GM19193 (cell line): ENCODE results near the gene TUBA4B.

ENCODE experiments used
- POLR2A ChIP-seq: IDR thresholded peaks from 4 replicates; pipeline ENCODE4 v1.6.1; 2011; ENCODE audit not compliant: insufficient read depth, insufficient read length; ENCODE audit errors: extremely low read depth

TUBA4B gene

DNA sequence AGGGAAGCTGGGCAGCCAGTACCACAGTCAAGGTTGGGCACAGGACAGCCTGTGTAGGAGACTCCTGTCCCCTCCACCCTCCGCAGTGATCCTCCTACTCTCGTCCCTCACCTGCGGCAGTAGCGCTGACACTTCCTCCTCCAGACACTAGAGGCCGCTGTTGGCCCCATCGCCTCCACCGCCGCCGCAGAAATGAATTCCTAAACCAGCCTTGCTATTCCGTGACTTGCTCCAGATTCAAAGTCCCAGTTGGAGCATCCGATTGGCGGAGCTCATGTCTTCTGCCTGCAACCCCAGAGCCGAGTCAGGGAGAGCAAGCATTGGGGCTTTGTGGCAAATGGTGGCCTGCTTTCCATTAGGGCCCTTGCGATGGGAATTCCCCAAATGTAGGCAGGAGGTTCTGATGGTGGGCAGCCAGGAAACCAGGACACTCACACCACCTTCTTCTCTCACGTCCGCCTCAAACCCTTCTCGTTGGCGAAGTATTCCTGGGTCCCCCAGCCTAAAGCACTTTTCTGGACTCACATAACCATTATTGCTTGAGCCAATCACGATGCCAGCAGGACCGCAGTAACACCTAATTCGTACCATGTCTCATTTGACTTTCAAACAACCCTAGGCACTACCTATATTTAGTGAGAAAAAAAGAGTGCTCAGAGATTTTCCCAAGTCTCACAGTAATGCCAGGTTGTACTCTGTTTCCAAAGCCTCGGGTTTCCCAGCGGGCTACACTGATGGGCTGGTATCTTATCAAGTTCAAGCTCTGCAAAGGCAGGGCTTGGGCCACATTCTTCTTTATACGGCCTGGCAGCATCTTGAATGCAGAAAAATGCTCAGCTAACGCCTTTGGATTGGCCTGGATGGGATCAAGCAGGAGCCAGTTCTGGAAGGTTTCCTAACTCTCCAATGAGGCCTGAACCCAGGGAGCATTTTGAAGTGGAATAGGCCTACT is 24.9 kb downstream of the TUBA4B start:
- TF ChIP-seq POLR2A = no peak

DNA sequence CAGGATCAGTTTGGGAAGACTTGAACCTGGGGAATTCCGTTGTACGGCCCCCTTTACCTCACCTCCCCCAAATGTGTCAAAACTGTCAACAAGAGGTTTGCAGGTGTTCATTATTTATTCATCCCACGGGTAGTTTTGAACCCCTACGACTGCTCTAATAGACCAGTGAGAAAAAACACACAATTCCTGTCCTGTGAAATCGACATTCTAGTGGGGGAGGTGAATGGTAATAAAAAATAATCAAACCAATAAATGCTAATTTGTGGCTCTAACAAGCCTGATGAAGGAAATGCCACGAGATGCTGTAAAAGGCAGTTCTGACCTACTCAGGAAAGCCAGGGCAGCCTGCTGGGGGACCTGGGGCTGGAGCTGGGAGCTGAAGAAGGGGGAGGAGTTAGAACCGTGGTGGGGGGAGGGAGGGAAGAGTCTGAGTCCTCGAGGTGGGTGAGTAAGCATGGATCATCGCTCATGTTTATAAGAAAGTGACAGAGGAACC is 25.7 kb downstream of the TUBA4B start:
- no peak for TF ChIP-seq POLR2A

DNA sequence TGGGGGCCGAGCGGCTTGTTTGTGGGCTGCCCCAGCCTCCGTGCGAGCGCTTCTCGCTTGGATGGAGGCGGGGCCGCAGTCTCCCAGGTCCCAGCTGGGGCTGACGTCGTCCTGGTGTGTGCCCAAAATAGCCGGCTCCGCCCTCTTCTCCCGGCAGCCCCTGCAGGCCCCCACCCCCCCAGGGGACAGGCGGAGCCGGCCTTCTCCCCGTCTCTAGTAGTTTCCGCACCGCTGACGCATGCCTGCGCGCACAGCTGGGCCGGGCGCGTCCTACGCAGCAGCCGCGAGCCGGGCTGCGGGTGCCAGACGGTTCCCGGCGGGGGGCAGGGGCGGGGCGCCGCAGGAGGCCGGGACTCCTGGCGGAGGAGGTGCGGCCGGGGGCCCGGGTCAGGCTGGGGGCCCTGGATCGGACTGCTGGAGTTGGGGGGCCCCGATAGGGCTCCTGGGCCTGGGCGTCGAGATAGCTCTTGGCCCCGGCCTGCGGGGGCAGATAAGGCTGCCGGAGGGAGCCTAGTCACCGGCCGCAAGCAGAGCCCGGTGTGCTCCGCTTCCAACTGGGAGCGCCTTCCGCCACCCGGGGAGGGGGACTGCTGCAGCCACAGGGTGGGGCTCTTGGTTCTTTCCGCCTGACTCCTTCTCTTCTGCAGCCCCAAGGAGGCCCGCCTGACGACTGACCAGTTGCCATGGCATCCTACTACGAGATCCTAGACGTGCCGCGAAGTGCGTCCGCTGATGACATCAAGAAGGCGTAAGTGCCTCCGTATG is 26.3 kb downstream of the TUBA4B start, which contains the start of gene DNAJB2:
Gene DNAJB2 (plus strand): TSS at position 216 of the 765 bp plus-strand sequence. CDS start 468 bp downstream, at position 684.
- TF ChIP-seq POLR2A = peak; percentile 86

DNA sequence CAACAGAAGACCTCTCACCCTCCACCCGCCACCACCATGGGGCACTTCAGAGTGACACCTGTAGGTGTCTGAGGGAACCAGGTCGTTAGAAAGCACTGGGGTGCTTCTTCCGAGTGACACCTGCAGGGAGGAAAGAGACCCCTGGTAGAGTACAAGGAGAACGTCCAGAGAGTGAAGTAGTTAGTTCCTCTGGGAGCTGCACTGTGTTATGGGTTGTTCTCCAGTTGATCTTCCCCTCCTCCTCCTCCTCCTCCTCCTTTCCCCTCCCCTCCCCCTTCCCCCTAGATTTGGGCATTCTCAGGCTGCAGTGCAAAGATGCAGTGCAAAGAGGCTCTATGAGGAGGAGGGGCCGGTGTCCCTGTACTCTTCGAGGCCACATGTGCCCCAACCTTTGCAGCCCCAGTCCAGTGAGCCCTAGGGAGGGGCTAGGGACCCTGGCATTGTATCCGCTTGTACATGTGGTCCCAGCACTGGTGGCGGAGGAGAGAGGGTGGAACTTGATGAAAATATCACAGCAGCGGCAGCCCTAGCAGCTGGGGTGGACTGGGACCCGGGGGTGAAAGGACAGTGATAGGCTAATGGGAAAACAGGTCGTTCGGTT is 27.0 kb downstream of the TUBA4B start:
- no peak for TF ChIP-seq POLR2A

DNA sequence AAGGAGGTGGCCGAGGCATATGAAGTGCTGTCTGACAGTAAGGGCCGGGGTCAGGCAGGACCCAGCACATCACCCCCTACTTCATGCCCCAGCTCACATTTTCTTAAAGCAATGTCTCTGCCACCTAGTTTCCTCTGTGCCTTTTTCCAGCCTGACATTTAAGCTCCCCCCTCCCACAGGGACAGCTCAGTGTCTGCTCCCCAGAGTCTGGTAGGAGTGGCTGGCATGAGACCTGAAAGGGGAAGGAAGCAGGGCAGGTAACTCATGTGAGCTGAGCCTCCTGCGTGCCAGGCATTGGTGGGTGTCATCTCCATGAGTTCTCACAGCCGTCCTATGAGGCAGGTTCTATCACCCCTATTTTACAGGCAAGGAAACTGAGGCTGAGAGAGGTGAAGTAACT is 27.6 kb downstream of the TUBA4B start:
- TF ChIP-seq POLR2A = no peak

DNA sequence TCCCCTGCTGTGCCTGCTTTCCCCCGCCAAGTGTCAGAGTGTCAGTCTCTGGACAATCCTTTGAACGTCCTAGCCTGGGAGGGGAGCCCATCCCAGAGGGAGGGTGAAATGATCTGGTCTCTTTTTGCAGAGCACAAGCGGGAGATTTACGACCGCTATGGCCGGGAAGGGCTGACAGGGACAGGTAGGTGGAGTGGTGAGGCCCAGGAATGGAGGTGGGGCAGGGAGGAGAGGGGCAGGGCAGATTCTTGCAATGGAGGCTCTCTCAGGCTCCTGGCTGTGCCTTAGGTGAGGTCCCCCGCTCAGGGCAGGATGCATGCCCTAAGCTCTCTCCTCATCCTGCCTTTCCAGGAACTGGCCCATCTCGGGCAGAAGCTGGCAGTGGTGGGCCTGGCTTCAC is 28.5 kb downstream of the TUBA4B start:
- no peak for TF ChIP-seq POLR2A

DNA sequence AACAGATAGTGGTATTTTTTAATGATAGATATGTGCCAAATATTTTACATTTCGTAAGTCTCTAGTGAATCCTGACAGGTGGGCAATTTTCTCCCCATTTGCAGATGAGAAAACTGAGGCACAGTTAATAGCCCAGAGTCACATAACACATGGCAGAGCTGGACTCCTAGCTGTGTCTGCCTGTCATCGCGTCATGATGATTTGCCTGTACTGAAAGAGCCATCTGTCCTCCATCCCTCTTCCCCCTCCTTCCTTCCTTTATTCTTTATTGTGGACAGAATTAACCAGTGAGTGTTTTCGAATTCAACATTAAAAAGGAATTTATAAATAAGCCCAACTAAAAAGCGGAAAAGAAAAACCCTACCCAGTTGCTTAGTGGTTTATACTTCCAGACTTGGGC is 29.3 kb downstream of the TUBA4B start:
- TF ChIP-seq POLR2A = no peak

DNA sequence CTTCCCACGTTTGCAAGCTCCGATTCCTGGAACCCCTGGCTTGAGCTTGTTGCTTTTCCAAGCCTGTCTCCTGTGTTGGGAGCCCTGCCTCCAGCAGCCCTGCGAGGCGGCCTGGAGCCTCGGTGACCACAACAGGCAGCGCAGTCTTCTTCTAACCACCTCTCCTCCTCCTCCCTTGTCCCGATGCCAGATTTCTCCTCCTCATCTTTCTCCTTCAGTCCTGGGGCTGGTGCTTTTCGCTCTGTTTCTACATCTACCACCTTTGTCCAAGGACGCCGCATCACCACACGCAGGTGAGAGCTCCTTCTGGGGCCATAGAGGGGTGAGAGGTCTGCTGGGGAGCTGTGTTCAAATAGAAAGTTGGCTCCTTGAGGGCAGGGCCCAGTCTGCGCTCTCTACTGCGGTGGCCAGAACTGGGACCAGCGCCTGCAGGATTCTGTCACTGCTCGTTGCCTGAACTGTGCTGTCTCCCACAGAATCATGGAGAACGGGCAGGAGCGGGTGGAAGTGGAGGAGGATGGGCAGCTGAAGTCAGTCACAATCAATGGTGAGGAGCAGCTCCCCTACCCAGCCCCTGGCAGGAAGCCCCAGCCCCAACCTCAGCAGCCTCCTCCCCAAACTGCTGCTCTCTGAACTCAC is 30.0 kb downstream of the TUBA4B start:
- TF ChIP-seq POLR2A = no peak

DNA sequence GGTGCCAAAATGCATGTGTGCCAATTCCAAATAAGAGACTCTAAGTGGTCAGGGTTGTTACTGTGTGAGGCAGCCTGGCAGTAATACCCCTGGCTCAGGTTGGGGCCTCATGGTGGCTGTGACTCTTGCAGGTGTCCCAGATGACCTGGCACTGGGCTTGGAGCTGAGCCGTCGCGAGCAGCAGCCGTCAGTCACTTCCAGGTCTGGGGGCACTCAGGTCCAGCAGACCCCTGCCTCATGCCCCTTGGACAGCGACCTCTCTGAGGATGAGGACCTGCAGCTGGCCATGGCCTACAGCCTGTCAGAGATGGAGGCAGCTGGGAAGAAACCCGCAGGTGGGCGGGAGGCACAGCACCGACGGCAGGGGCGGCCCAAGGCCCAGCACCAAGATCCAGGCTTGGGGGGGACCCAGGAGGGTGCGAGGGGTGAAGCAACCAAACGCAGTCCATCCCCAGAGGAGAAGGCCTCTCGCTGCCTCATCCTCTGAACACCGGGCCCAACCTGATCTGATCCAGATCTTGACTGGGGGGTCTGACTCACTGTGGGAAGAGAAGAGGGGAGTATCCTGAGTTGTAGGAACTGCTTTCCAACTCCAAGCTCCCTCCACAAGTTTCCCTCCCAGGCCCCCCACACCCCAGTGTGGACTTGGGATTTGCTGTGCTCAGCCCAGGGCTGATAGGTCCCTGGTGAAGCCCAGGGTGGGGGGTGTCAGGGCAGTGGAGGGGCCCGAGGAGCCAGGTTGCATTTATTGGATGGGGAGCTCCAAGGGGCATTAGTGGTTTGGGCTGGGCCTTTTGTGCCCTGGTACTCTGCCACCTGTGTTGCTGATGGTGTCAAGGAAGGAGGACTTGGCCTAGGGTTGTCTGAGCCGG is 31.7 kb downstream of the TUBA4B start:
- no peak for TF ChIP-seq POLR2A

DNA sequence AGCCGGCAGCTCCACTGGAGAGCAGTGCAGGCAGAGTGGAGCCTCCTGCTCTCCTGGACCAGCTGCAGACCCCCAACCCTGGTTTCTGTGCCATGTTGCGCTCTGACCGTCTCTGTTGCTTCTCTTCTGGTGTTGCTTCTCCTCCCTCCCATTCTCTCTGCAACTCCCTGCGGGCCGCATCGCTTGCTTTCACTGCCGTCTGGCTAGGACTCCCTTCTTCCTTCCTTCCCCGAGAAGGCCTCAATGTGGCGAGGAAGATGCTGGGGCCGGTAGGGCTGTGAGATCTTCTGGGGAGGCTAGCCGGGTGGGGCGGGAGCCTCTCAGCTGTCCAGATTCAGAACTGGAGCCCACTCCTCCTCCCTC is 32.3 kb downstream of the TUBA4B start:
- no peak for TF ChIP-seq POLR2A

DNA sequence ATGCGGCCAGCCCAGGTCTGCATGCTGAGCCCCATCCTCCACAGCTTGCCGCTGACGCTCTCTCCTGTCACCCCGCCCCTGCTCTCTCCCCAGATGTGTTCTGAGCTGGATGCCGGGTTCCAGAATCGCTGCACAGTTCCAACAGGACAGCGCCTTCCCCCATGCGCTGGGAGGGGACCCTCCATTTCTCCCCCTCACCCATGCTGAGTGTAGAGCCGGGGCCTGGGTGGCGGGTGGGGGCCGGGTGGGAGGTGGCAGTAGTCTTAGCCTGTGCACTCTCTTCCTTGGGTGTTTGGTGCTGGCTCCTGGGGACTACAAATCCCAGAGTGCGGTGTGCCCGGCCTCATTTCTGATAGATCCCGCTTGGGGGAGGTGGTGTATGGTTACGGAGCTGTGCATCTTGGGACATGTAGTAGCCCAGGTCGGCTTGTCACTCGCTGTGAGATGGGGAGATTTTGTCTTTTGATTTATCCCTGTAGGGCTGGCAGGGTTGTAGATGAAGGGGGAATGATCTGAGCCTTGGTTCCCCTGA is 32.9 kb downstream of the TUBA4B start:
- no peak for TF ChIP-seq POLR2A

DNA sequence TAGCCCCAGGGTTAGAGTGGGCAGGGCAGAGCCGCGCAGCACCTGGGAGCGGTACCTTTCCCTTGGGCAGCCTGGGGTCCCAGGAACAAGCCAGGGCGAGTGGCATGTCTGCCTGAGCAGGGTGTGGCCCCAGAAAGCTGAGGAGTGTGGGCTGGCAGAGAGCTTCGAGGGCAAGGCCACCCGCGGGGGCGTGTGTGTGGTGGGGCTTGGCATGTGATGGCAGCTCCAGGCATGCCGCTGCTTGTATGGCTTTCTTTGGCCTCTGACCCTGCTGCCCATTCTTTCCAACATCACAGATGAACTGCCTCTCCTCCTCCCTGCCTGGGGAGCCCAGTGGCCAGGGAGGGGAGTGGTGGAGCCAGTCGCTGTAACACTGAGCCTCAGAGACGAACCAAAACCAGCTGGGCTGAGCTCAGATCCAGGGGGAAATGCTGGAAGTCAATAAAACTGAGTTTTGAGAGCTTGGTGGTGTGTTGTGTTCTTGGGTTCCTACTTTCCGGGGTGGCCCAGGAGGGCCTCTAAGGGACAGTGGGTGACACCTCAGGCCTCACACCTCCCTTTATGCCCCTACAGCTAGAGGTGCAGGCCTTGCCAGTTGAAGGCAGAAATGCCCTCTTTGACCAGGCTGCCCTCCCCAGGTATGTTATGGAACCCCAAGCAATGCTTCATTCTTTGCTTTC is 33.5 kb downstream of the TUBA4B start:
- no peak for TF ChIP-seq POLR2A
